Stomach (tissue), 9 donors: ENCODE data around the gene MAP1LC3B. TPM values are rescaled to one million over a fixed set of nuclear protein-coding genes. Genes with fewer than 3 reads are reported as not detected.

Source experiments
- DNase-seq, 2 donors: peaks; one replicate each; pipeline versions ENCODE4 v3.0.0 to v3.0.0-alpha.2; 2013 to 2019
- H3K27ac ChIP-seq, 5 donors: fragments of 200-600 bp in 4 of 5; sonication (generic) in 4 of 5; one replicate each; pipeline ENCODE4 v1.5.1; 2013 to 2019; ENCODE audit warnings: mild to moderate bottlenecking in 1 of 5, moderate library complexity in 1 of 5
- H3K27me3 ChIP-seq, 3 donors: fragments of 200-600 bp; sonication (generic); one replicate each; pipeline ENCODE4 v1.5.1; 2017 to 2019; ENCODE audit warnings: mixed run types in 1 of 3
- H3K36me3 ChIP-seq, 4 donors: fragments of 200-600 bp; sonication (generic); 1 replicate in 3 of 4; 2 replicates in 1 of 4; pipeline ENCODE4 v1.5.1; 2016 to 2019
- H3K4me1 ChIP-seq, 4 donors: fragments of 200-600 bp; sonication (generic); one replicate each; pipeline ENCODE4 v1.5.1; 2016 to 2019
- H3K4me3 ChIP-seq, 4 donors: fragments of 200-600 bp; sonication (generic) in 3 of 4; one replicate each; pipeline ENCODE4 v1.5.1; 2016 to 2019; ENCODE audit warnings: mild to moderate bottlenecking in 1 of 4
- H3K9me3 ChIP-seq, 4 donors: fragments of 200-600 bp; sonication (generic); one replicate each; pipeline ENCODE4 v1.5.1; 2016 to 2019
- EP300 ChIP-seq: sonication (generic); formaldehyde crosslinking; IDR thresholded peaks from one replicate; pipeline ENCODE4 v1.6.1; 2017; ENCODE audit warnings: antibody characterized with exemption
- POLR2A ChIP-seq, 4 donors: fragments of 450-650 bp; IDR thresholded peaks; one replicate each; pipeline ENCODE4 v1.6.1; 2016; ENCODE audit warnings: antibody characterized with exemption in 4 of 4, control low read depth in 2 of 4, mild to moderate bottlenecking in 1 of 4, moderate library complexity in 1 of 4
- POLR2AphosphoS5 ChIP-seq, 3 donors: sonication (generic); formaldehyde crosslinking; IDR thresholded peaks; one replicate each; pipeline ENCODE4 v1.6.1; 2016; ENCODE audit warnings: antibody characterized with exemption in 3 of 3
- WGBS, 5 donors: extraction: QIAGEN DNeasy Blood & Tissue Kit in 3 of 5; methylation state at CpG; one replicate each; pipeline versions ENCODE4 v1.1.5 to v1.1.7; 2013 to 2018; 5-methylcytosine and 5-hydroxymethylcytosine counted together
- intact Hi-C: fragments of 100-400 bp; cut with DNase I; formaldehyde crosslinking; loops from one replicate; pipeline ENCODE4 v1.15.1; 2023; ENCODE audit warnings: low total_unique reads
- polyA plus RNA-seq, 3 donors: library from polyadenylated mRNA; stranded (reverse); fragments of 200-250 nt; gene quantifications; one replicate each; pipeline ENCODE4 v1.2.3, GENCODE V29; 2013
- total RNA-seq, 5 donors: library from RNA; depleted of rRNA; stranded (reverse); fragments of >200 nt; gene quantifications; one replicate each; pipeline versions ENCODE4 v1.1.0 to v1.2.3, GENCODE V29; 2014 to 2016
- TF ChIP-seq, protein P1 (sequence below), 7 experiments: fragments of 450-650 bp in 4 of 7; fragments of 200-600 bp in 3 of 7; sonication (generic) in 3 of 7; IDR thresholded peaks; one replicate each; pipeline ENCODE4 v1.5.1; 2016 to 2019; ENCODE audit warnings: antibody characterized with exemption in 7 of 7, control low read depth in 2 of 7, mild to moderate bottlenecking in 1 of 7
- donor health status: healthy with polysubstance abuse.
- donor health status: Bipolar disorder and iron deficiency.
- donor health status: healthy.

The MAP1LC3B gene
- total and polyA plus RNA-seq, 8 donors: 24.6 to 111 (median 50.1) TPM

DNA sequence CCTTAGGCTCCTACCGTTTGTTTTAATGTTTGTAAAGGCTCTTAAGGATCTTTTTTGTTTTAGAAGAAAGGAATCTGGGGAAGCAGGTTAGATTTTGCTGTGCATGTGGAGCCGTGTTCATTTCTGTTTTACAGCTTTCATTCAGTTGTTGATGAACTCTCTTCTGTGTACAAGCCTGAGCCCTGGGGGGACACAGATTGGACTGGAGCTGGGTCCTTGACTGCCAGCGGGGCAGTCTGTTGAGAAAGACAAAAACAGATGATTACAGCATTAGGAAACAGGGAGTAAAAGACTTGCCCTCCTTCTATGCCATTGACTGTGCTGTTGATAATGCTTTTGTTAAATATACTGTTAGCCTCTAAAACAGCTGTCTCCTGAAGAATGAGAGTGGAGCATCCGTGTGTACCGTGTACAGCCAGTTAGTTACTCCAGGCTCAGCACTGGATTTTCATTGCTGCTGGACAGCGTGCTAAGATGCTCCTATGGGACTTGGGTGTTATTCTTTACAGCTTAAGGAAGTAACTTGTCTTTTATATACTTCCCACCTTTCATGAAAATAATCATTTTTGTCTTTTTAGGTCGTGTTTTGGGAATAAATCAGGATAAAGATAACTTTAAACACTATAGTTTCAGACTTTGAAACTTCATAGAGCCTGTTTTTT is 3.2 kb downstream of the MAP1LC3B start:
- TF ChIP-seq EP300 (no peak), POLR2A (IDR thresholded peaks at IDR 0.05) (no peak), POLR2AphosphoS5 (IDR thresholded peaks at IDR 0.05) (no peak)
- TF ChIP-seq, protein P1, sequence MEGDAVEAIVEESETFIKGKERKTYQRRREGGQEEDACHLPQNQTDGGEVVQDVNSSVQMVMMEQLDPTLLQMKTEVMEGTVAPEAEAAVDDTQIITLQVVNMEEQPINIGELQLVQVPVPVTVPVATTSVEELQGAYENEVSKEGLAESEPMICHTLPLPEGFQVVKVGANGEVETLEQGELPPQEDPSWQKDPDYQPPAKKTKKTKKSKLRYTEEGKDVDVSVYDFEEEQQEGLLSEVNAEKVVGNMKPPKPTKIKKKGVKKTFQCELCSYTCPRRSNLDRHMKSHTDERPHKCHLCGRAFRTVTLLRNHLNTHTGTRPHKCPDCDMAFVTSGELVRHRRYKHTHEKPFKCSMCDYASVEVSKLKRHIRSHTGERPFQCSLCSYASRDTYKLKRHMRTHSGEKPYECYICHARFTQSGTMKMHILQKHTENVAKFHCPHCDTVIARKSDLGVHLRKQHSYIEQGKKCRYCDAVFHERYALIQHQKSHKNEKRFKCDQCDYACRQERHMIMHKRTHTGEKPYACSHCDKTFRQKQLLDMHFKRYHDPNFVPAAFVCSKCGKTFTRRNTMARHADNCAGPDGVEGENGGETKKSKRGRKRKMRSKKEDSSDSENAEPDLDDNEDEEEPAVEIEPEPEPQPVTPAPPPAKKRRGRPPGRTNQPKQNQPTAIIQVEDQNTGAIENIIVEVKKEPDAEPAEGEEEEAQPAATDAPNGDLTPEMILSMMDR (IDR thresholded peaks at IDR 0.05): no peak
- Histone ChIP-seq H3K36me3 (peaks cover 13 to 32% (median 20%) of the 10 kb centered on the region in 4 donors), H3K4me3 (no peak overlapping the region), H3K9me3 (no peaks in the 10 kb centered on the region), H3K27ac (no peak overlapping the region), H3K4me1 (peaks cover 13 to 63% (median 39%) of the 10 kb centered on the region in 4 donors), H3K27me3 (no peaks in the 10 kb centered on the region)
- intact Hi-C loops: no loop called here
- WGBS, 5 donors: 66 to 77% (median 73%) methylated on average over 7 of the region's 7 CpGs
- DNase-seq: peak in 1 of 2 donors; percentile 1

DNA sequence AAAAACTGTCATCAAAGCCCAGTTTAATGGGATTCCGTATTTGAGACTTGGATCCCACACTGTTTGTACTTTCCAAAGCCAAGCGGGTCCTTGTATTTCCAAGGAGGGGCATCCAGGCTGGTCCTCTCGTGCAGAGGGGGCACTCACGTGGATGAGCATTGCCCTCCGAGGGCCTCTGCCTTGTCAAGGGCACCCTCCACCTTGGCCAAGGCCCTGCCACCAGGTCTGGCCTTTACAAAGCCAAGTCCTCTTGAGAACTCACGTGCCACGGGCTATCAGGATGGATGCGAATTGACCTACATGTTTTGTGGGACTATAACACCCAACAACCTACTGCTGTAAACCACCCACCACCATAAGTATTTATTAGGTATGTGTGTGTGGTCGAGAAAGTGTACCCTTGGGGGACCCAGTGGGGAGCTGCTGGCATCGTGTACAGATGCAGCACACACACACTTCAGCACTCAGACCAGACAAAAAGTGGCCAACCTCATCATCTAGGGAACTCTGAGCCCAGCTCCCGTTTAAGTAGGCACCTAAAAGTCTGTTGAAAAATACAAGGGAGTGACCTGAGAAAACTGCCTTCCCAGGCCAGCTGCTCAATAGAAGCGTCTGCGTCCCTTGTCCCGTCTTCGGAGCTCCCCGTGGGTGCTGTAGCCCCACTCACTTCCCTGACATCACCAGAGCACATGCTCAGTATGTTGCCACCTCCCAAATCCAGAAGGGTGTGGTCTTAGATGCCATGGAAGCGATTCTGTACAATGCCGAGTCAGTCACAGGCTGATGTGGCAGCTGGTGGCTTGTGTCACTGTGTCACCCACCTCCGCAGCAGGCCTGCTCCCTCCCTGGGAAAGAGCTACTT is 12.9 kb downstream of the MAP1LC3B start:
- Histone ChIP-seq H3K9me3 (no peaks in the 10 kb centered on the region), H3K27me3 (no peaks in the 10 kb centered on the region), H3K27ac (no peak overlapping the region), H3K4me3 (no peak overlapping the region), H3K36me3 (peaks cover 28 to 98% (median 93%) of the 10 kb centered on the region in 4 donors), H3K4me1 (peaks cover 0 to 14% (median 0%) of the 10 kb centered on the region in 4 donors)
- TF ChIP-seq, protein P1 (IDR thresholded peaks at IDR 0.05): no peak
- no peak for DNase-seq
- intact Hi-C loops: no loop called here
- 91 to 95% (median 92%) methylated on average over 19 of the region's 19 CpGs for WGBS, 5 donors

DNA sequence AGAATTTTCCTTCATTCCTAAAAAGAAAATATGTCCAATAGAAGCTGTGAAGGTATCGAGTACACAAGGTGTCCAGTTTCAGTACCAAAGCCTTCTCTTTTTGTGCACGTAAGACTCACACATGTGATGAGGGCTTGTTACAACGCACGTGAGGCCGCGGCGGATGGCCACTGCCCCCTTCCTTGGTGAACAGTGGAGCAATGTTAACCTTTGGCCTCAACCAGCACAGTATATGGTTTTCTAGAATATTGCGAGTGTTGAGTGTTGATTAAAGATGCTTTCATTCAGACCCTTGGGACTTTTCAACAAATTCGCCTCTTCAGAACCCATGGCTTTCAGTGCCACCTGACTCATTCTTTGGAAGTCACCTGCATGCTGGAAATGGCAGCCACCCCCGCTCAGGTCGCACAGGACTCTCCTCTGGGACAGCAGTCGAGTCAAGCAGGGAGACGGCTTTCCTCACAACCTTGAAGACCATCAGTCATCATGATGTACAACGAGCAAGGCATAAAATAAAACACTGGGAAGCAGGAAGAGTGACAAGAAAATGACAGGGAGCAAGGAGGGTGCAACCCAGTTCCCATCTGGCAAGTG is 14.5 kb downstream of the MAP1LC3B start:
- Histone ChIP-seq H3K27me3 (no peaks in the 10 kb centered on the region), H3K27ac (peak overlapping the region in 2 of 5 donors; percentile 23 to 60), H3K9me3 (no peaks in the 10 kb centered on the region), H3K4me3 (no peak overlapping the region), H3K36me3 (peaks cover 36 to 98% (median 93%) of the 10 kb centered on the region in 4 donors), H3K4me1 (peaks cover 0 to 14% (median 0%) of the 10 kb centered on the region in 4 donors)
- intact Hi-C loops: no loop called here
- DNase-seq: no peak
- TF ChIP-seq, protein P1 (IDR thresholded peaks at IDR 0.05): no peak
- TF ChIP-seq POLR2A (IDR thresholded peaks at IDR 0.05) (no peak), EP300 (no peak), POLR2AphosphoS5 (IDR thresholded peaks at IDR 0.05) (no peak)
- WGBS, 5 donors: 86 to 93% (median 91%) methylated on average over 14 of the region's 14 CpGs

DNA sequence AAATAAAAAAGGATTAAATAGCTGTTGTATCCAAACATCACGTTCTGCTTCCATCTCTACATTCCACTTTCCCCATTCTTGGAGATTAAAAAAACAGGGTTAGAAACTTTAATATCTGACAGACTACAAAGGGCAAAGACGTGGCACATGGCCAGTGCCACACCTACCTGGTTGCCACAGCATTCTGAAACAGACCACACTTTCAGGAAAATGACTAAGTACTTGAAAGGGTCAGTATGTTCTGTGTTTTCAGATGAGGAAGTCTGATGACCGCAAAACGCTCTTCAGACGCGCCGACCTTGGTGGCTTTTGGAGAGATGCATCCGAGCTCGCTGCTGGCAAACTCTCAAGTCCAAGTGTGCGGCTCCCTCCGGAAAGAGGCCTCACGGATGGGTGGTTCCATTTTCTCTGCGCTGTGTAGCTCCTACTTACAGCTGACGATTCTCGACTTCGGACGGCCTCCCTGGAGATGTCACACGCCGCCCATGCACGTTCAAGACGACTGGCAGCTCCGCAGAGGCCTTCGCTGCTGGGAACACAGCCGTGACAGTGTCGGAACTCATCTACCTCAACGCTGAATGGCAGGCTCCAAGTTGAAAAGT is 15.5 kb downstream of the MAP1LC3B start:
- peaks cover 46 to 98% (median 93%) of the 10 kb centered on the region in 4 donors for H3K36me3 ChIP-seq
- peak in 2 of 3 donors; percentile 54 to 61 for TF ChIP-seq POLR2AphosphoS5 (IDR thresholded peaks at IDR 0.05)
- TF ChIP-seq, protein P1 (IDR thresholded peaks at IDR 0.05): no peak
- TF ChIP-seq EP300: no peak
- no peak for TF ChIP-seq POLR2A (IDR thresholded peaks at IDR 0.05)
- H3K4me1 ChIP-seq: peaks cover 0 to 14% (median 0%) of the 10 kb centered on the region in 4 donors
- WGBS, 5 donors: 74 to 87% (median 80%) methylated on average over 25 to 26 of the region's 26 CpGs
- peak in 1 of 2 donors; percentile 58 for DNase-seq
- H3K27ac ChIP-seq: peak overlapping the region in 3 of 5 donors; percentile 27 to 60 (median 44)
- no peaks in the 10 kb centered on the region for H3K27me3 ChIP-seq
- H3K9me3 ChIP-seq: no peaks in the 10 kb centered on the region
- intact Hi-C loops: no loop called here
- no peak overlapping the region for H3K4me3 ChIP-seq
